Activated T-cell treated with anti-CD3 and anti-CD28 coated beads, Interleukin-2, amount 50 U/mL, for 72 hours (primary cell): ENCODE measurements around the gene MED31. TPM values are rescaled to one million over a fixed set of nuclear protein-coding genes. Genes with fewer than 3 reads are reported as not detected.

Experiments used
- ATAC-seq, 2 donors: fragments of 150-1000 bp; cut with Tn5 transposase; replicated peaks in 1 of 2; 2 replicates each; pipeline ENCODE4 v1.10.0; 2021; ENCODE audit warnings: moderate library complexity in 2 of 2, mild to moderate bottlenecking in 1 of 2
- DNase-seq, 2 donors: peaks; one replicate each; pipeline ENCODE4 v3.0.0; 2021 to 2022; ENCODE audit warnings: mixed read lengths in 1 of 2
- H3K27ac Mint-ChIP-seq: one replicate; pipeline ENCODE4 v1.8.0; 2022; ENCODE audit warnings: mild to moderate bottlenecking, moderate library complexity, mixed read lengths
- H3K27me3 Mint-ChIP-seq: one replicate; pipeline ENCODE4 v1.8.0; 2022; ENCODE audit warnings: low read depth, mixed read lengths
- H3K36me3 Mint-ChIP-seq, 2 donors: one replicate each; pipeline ENCODE4 v1.8.0; 2022; ENCODE audit warnings: mixed read lengths in 2 of 2, mild to moderate bottlenecking in 1 of 2; ENCODE audit not compliant: insufficient read depth in 2 of 2
- H3K4me1 Mint-ChIP-seq: one replicate; pipeline ENCODE4 v1.8.0; 2022; ENCODE audit warnings: low read depth, mixed read lengths
- H3K4me3 Mint-ChIP-seq, 2 donors: one replicate each; pipeline ENCODE4 v1.8.0; 2022; ENCODE audit warnings: mild to moderate bottlenecking in 2 of 2, mixed read lengths in 2 of 2, moderate library complexity in 2 of 2
- H3K9me3 Mint-ChIP-seq, 2 donors: one replicate each; pipeline ENCODE4 v1.8.0; 2022; ENCODE audit warnings: mixed read lengths in 2 of 2
- total RNA-seq, 2 donors: library from RNA; stranded (reverse); gene quantifications; one replicate each; pipeline ENCODE4 v1.2.3, GENCODE V29; 2022

The MED31 gene
- total RNA-seq, 2 donors from 2014 or later, result 7.3 to 8.8 TPM

DNA sequence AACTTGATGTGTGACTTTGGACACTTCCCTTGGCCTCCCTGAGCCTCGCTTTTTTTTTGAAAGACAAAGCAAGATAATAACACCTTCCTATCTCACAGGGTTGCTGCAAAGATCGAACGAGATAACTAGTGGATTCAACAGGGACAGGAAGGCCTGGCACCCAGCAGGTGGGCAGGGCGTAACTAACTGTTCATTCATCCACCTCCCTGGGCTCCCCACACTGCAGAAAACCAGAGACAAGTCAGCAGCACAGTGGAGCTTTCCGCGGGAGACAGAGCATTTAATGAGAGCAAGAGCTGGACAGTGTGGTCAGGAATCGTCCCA is 33.0 kb upstream of the MED31 start:
- H3K4me1 Mint-ChIP-seq, result no peaks in the 10 kb centered on the region
- no peaks in the 10 kb centered on the region for H3K9me3 Mint-ChIP-seq
- H3K27ac Mint-ChIP-seq, result no peak overlapping the region
- peaks cover 28% of the 10 kb centered on the region for H3K27me3 Mint-ChIP-seq
- H3K4me3 Mint-ChIP-seq, result no peak overlapping the region
- no peaks in the 10 kb centered on the region for H3K36me3 Mint-ChIP-seq
- no peak for ATAC-seq
- DNase-seq, result no peak

DNA sequence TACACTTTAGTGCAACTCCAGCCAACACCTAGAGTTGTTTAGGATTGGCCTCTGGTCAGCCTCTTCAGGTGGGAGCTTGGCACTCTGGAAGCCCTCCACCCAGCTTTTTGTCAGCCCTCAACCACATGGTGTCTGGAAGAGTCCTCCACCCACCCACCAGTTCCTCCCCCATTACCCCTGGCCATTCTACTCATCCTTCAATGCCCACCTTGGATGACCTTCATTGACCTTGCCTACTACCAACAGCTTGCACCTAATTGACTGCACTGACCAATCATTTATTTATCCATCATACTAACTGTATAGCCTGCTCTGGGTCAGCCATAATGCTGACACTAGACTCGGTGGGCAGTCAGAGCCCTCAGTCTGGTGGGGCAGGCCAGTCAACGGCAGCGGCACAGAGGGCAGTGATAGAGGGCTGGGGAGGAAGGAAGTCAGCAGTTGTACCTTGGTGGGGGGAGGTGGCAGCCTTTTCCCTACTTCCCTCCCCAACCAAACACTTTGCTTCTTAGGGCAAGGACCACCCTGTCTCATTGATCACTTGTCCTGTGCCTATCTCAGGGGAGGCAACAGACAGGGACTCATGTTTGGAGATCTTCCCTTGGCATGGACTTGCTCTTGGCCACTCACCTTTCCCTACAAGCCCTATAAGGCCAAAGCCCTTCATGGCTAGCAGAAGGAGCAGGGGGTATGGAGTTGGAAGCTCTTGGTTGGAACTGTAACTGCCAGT is 32.5 kb upstream of the MED31 start:
- H3K27me3 Mint-ChIP-seq, result peaks cover 30% of the 10 kb centered on the region
- H3K36me3 Mint-ChIP-seq, result no peaks in the 10 kb centered on the region
- H3K9me3 Mint-ChIP-seq, result no peaks in the 10 kb centered on the region
- ATAC-seq, result no peak
- H3K4me1 Mint-ChIP-seq, result no peaks in the 10 kb centered on the region
- no peak overlapping the region for H3K4me3 Mint-ChIP-seq
- H3K27ac Mint-ChIP-seq, result no peak overlapping the region
- no peak for DNase-seq

DNA sequence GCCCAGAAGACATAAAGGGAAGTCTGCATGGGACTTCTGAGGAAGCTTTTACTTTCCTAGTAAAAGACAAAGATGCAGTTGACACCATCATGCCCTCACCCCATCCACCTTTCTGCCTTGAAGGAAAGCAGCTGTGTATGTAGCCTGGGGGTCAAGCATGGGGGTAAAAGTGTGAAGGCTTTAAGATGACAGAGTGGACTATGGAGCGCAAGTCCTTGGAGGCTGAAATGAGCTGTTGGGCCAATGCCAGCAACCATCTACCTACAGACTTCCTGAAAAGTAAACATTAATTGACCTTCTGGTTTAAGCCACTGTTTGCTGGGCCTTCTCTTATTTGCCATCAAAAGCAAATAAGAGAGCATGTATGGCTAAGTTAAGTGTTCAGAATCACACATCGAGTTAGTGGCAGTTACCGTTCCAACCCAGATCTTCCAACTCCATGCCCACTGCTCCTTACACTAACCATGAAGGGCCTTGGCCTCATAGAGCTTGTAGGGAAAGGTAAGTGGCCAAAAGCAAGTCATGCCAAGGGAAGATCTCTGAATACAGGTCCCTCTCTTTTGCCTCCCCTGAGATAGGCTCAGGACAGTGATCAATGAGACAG is 31.8 kb upstream of the MED31 start:
- Mint-ChIP-seq H3K4me1 (no peaks in the 10 kb centered on the region), H3K9me3 (no peaks in the 10 kb centered on the region), H3K27me3 (peaks cover 37% of the 10 kb centered on the region), H3K27ac (no peak overlapping the region), H3K4me3 (no peak overlapping the region), H3K36me3 (no peaks in the 10 kb centered on the region)
- DNase-seq (no peak), ATAC-seq (no peak)

DNA sequence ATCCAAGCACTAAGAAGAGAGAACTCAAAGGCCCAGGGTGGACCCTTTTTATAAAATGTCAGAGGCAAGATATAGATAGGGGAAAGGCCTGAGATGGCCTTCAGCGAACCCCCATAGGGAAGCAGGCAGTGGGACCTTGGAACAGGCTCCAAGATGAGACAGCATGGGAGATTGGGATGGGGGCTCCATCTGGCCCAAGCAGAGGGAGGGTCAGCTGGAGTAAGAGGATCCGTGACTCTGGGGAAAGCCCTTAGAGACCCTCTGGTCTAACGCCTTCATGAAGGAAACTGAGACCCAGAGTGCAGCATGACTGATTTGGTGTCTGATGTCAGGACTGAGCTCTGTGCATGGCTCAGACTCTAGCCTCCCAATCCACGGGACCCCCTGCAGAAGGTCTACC is 30.9 kb upstream of the MED31 start:
- H3K9me3 Mint-ChIP-seq, result no peaks in the 10 kb centered on the region
- H3K4me3 Mint-ChIP-seq, result no peak overlapping the region
- ATAC-seq, result no peak
- no peaks in the 10 kb centered on the region for H3K4me1 Mint-ChIP-seq
- H3K27ac Mint-ChIP-seq, result no peak overlapping the region
- H3K27me3 Mint-ChIP-seq, result peaks cover 36% of the 10 kb centered on the region
- no peaks in the 10 kb centered on the region for H3K36me3 Mint-ChIP-seq
- no peak for DNase-seq

DNA sequence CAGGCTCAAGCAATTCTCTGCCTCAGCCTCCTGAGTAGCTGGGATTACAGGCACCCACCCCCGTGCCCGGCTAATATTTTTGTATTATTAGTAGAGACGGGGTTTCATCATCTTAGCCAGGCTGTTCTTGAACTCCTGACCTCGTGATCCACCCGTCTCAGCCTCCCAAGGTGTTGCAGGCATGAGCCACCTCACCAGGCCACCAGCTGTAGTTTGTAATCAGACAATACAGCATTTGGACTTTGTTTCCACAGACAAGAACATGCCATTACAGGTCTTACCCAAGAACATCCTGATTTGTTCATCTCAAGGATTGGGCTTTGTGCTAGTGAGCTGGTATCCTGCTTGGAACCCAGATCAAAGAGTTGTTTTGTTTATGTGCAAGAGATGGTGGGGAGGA is 30.3 kb upstream of the MED31 start:
- Mint-ChIP-seq H3K36me3 (no peaks in the 10 kb centered on the region), H3K4me3 (no peak overlapping the region), H3K9me3 (no peaks in the 10 kb centered on the region), H3K4me1 (no peaks in the 10 kb centered on the region), H3K27ac (no peak overlapping the region), H3K27me3 (peaks cover 30% of the 10 kb centered on the region)
- ATAC-seq (no peak), DNase-seq (no peak)

DNA sequence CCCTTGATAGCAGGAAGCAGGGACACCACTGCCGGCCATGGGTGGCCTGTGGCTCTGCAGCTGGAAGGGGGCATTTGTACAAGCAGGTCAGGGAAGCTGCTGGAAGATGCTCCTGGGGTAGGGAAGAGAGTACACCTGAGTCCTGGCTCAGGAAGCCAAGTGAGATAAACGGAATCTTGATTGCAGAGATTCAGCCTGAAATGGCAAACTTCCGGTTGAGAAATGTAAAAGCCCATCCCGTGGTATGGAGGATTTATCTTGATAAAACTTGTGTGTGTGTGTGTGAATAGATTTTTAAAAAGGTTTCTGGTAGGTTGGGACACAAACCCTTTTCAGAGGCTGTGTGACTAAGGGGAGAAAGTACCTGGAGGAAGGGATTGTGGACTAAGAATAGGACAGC is 29.8 kb upstream of the MED31 start:
- Mint-ChIP-seq H3K9me3 (no peaks in the 10 kb centered on the region), H3K27ac (no peak overlapping the region), H3K36me3 (no peaks in the 10 kb centered on the region), H3K4me3 (no peak overlapping the region), H3K27me3 (peaks cover 29% of the 10 kb centered on the region), H3K4me1 (no peaks in the 10 kb centered on the region)
- ATAC-seq (no peak), DNase-seq (no peak)

DNA sequence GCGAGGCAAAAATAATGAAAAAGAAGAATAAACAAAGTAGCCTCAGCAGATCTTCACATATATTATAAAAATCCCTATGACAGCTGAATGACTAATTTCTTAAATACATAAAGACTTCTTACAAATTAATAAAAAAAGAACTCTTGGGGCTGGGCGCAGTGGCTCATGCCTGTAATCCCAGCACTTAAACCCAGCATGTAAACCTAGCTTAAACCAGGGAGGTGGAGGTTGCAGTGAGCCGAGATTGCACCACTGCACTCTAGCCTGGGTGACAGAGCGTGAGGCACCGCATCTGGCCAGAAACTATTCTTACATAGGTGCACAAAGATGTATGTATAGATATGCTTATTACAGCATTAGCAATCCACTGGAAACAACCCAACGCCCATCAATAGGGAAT is 27.8 kb upstream of the MED31 start:
- peaks cover 29% of the 10 kb centered on the region for H3K27me3 Mint-ChIP-seq

DNA sequence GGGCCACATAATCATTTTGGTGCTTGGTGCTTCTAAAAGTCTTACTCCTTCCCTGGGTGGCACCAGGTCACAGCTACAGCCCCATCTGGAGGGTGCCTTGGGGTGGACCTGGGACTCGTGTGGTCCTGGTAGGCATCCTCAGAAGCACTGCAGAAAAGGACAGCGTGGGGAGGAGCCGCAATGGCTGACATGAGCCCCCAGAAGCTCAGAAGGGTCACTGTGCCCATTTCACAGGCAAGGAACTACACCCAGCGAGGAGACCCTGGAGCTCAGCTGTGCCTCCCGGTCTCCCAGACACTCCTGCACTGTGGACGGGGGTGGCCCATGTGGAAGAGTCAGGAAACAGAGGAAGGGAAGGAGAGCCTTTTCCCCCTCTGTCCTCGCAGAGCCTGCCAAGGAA is 26.5 kb upstream of the MED31 start:
- Mint-ChIP-seq H3K27me3 (peaks cover 29% of the 10 kb centered on the region), H3K36me3 (no peaks in the 10 kb centered on the region), H3K27ac (no peak overlapping the region), H3K4me3 (no peak overlapping the region), H3K4me1 (no peaks in the 10 kb centered on the region), H3K9me3 (no peaks in the 10 kb centered on the region)
- ATAC-seq (no peak), DNase-seq (no peak)

More for the DNA sequence above, 27.8 kb upstream of the MED31 start:
- no peak for ATAC-seq
- no peak overlapping the region for H3K27ac Mint-ChIP-seq
- DNase-seq, result no peak
- H3K36me3 Mint-ChIP-seq, result no peaks in the 10 kb centered on the region
- H3K4me1 Mint-ChIP-seq, result no peaks in the 10 kb centered on the region
- no peak overlapping the region for H3K4me3 Mint-ChIP-seq
- no peaks in the 10 kb centered on the region for H3K9me3 Mint-ChIP-seq

DNA sequence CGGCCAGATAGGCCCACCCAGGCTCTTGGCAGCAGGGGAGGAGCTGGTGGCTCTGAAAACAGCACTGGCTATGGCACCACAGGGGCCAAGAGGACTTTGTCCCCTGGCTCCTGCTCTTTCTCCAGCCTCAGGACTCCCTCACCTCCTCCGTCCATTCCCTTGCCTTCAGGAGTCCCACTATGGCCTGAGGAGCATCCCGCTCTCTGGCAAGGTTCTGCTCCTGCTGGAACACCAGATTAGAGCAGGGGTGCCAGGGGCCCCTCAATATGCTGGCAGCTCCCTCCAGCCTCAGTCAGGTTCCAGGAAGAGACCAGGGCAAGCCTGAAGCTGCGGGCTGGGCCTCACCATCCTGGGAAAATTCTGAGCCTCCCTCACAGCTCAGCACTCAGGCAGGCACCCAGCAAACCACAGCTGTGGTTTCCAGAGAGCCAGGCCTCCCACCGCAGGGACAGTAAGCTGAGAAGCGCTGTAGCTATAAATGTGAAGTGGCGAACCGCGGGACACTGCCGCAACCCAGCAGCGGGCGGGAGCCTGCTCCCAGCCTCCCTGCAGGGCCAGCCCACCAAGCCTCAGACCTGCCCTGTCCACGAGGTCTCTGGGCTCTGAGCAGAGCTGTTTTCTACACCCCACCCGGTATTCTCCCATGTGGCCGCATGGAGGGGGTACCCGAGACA is 25.9 kb upstream of the MED31 start:
- Mint-ChIP-seq H3K27me3 (peaks cover 29% of the 10 kb centered on the region), H3K27ac (no peak overlapping the region), H3K9me3 (no peaks in the 10 kb centered on the region), H3K4me3 (no peak overlapping the region), H3K36me3 (no peaks in the 10 kb centered on the region), H3K4me1 (no peaks in the 10 kb centered on the region)
- ATAC-seq, result peak; percentile 31 to 39
- peak; percentile 11 to 19 for DNase-seq

DNA sequence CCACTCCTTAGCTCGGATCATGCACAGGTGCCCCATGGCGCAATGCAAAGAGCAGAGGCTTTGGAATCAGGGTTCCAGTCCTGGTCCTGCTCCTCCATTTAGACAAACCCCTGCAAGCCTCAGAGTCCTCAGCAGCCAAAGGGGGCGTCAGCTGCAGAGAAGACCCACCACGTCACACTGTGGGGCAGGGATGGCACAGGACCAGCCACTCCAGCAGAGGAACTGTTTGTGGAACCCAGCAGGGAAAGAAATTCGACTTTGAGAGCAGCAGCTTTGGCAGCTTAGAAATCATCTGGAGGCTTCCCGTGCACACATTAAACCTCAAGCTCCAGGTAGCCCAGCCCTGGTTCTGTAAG is 25.4 kb upstream of the MED31 start:
- H3K4me3 Mint-ChIP-seq, result no peak overlapping the region

DNA sequence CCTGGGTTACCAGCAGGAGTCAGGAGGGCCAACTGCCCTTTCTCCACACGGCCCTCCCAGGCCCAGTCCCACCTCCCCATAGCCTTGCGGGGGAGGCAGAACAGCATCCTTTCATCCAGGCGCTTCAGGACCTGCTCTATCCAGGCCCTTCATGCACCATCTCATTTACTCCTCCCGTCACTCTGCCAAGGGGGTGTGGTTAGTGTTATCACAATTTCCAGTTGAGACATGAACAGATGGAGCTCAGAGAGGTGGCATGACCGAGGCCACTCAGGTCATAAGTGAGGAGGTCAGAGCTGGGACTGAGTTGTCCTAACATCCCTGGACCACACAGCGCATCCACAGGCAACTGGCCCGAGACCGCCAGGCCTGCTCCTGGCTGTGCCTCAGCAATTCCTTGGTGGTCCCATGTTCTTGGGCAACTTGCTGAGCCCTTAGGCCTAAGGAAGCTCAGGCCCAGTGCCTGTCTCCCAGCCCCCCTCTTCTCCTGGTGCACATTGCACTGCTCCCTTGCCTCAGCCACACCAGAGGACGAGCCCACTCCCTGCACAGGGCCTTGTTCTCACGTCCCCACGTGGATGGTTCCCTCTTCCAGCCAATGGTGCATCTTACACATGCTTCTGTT is 23.9 kb upstream of the MED31 start:
- DNase-seq (no peak), ATAC-seq (no peak)
- Mint-ChIP-seq H3K9me3 (no peaks in the 10 kb centered on the region), H3K36me3 (no peaks in the 10 kb centered on the region), H3K27ac (no peak overlapping the region), H3K27me3 (peaks cover 20% of the 10 kb centered on the region), H3K4me3 (no peak overlapping the region), H3K4me1 (no peaks in the 10 kb centered on the region)

More for the DNA sequence above, 25.4 kb upstream of the MED31 start:
- DNase-seq (no peak), ATAC-seq (no peak)
- Mint-ChIP-seq H3K27ac (no peak overlapping the region), H3K4me1 (no peaks in the 10 kb centered on the region), H3K27me3 (peaks cover 24% of the 10 kb centered on the region), H3K36me3 (no peaks in the 10 kb centered on the region), H3K9me3 (no peaks in the 10 kb centered on the region)

DNA sequence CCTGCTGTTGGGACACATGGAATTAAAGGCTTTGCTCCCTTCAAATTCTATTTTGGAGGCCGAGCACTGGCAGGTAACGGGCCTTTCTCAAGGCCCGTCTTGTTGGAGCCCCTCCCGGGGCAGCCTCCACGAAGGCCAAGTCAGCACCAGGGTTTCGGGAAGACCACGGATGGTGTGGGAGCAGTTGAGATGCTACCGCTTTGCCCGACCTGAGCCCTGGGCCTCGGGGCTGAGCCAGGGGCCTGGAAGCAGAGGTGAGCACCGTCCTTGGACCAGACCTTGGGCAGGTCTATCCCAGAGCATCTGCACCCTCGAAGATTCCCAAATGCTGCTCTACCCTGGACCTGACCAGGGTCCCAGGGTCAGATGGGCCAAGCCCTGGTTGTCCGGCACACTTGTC is 23.2 kb upstream of the MED31 start:
- ATAC-seq (no peak), DNase-seq (no peak)
- no peaks in the 10 kb centered on the region for H3K36me3 Mint-ChIP-seq
- H3K4me1 Mint-ChIP-seq, result peaks cover 3% of the 10 kb centered on the region
- H3K9me3 Mint-ChIP-seq, result no peaks in the 10 kb centered on the region
- H3K4me3 Mint-ChIP-seq, result no peak overlapping the region
- H3K27ac Mint-ChIP-seq, result no peak overlapping the region
- peaks cover 15% of the 10 kb centered on the region for H3K27me3 Mint-ChIP-seq

DNA sequence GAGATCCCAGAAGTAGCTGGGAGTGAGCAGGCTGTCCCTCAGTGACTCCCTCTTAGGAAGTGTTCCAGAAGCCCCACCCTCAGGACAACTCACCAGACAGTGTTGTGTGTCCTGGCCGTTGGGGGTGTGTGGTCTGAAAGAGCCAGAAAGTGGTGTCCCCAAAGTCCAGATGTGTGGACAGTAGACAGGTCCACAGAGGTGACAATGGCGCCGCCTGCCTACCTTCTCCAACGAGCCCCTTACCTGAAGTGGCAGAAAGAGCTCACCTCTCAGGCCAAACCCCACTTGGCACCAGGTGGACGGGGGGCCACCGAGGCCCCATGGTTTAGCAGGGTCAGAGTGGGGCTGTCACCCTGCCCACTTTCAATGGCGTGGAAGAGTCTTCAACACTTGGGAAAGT is 20.0 kb upstream of the MED31 start:
- Mint-ChIP-seq H3K4me1 (peaks cover 20% of the 10 kb centered on the region), H3K27me3 (no peaks in the 10 kb centered on the region), H3K36me3 (no peaks in the 10 kb centered on the region), H3K4me3 (no peak overlapping the region), H3K9me3 (no peaks in the 10 kb centered on the region), H3K27ac (no peak overlapping the region)
- DNase-seq (no peak), ATAC-seq (no peak)
